H1 (cell line): Measurements from ENCODE around the gene MAF. TPM values are rescaled to one million over a fixed set of nuclear protein-coding genes. Genes with fewer than 3 reads are reported as not detected.

Experiments
- CEBPB ChIP-seq: IDR thresholded peaks from 2 replicates; pipeline ENCODE4 v1.6.1; 2012; ENCODE audit warnings: low read depth, low read length
- EP300 ChIP-seq, 2 experiments: IDR thresholded peaks; 1 replicate in 1 of 2; 2 replicates in 1 of 2; pipeline ENCODE4 v1.6.1; 2011 to 2012; ENCODE audit warnings: low read depth in 2 of 2, low read length in 2 of 2, mild to moderate bottlenecking in 2 of 2, borderline replicate concordance in 1 of 2, inconsistent platforms in 1 of 2, moderate library complexity in 1 of 2
- GTF2F1 ChIP-seq: IDR thresholded peaks from 2 replicates; pipeline ENCODE4 v1.6.1; 2012; ENCODE audit warnings: low read depth, low read length, improper control_type of control experiment, borderline replicate concordance
- KDM4A ChIP-seq: IDR thresholded peaks from one replicate; pipeline ENCODE4 v1.7.1; 2012; ENCODE audit warnings: low read depth, mild to moderate bottlenecking, moderate library complexity, low read length, inconsistent platforms; ENCODE audit not compliant: severe bottlenecking
- SIN3A ChIP-seq, 2 experiments: IDR thresholded peaks in 1 of 2; conservative IDR thresholded peaks in 1 of 2; 2 replicates each; pipeline ENCODE4 v1.6.1; 2011 to 2012; ENCODE audit warnings: low read length in 2 of 2, improper control_type of control experiment in 1 of 2, low read depth in 1 of 2, mild to moderate bottlenecking in 1 of 2
- SIRT6 ChIP-seq: IDR thresholded peaks from one replicate; pipeline ENCODE4 v1.7.1; 2012; ENCODE audit warnings: low read length, inconsistent platforms
- TAF7 ChIP-seq: optimal IDR thresholded peaks from 2 replicates; pipeline ENCODE3; 2011; ENCODE audit warnings: low read depth, mild to moderate bottlenecking, inconsistent platforms, low read length, moderate library complexity, borderline replicate concordance
- TBP ChIP-seq: IDR thresholded peaks from 2 replicates; pipeline ENCODE4 v1.6.1; 2011; ENCODE audit warnings: low read depth, low read length, improper control_type of control experiment
- polyA plus RNA-seq, 7 experiments: library from polyadenylated mRNA; depleted of rRNA in 3 of 7; stranded (reverse) in 5 of 7; unstranded in 2 of 7; fragments of >200 nt in 5 of 7; fragments of 200-250 nt in 2 of 7; gene quantifications; 1 replicate in 5 of 7; 2 replicates in 1 of 7; 4 replicates in 1 of 7; pipeline versions ENCODE4 v1.2.1 to v1.2.3, GENCODE V29; 2011 to 2013; ENCODE audit warnings: missing spikeins in 2 of 7, mixed read lengths in 2 of 7
- total RNA-seq: library from RNA; stranded (reverse); fragmentation: NEBNext Ultra II Directional; extraction: Animal tissue kit (Norgen Biotek cat#: 25700); gene quantifications from 2 replicates; pipeline ENCODE4 v1.2.1, GENCODE V29; 2021
- TF ChIP-seq, protein P1 (sequence below): fragments of 300-600 bp; sonication (generic); IDR thresholded peaks from 2 replicates; pipeline ENCODE4 v1.7.1; 2012; ENCODE audit warnings: low read length, moderate library complexity, mild to moderate bottlenecking, inconsistent platforms; ENCODE audit not compliant: insufficient replicate concordance
- TF ChIP-seq, protein P2 (sequence below): IDR thresholded peaks from 2 replicates; pipeline ENCODE4 v1.6.1; 2011; ENCODE audit warnings: low read depth, mild to moderate bottlenecking, low read length; ENCODE audit not compliant: insufficient read depth

The MAF gene
- total and polyA plus RNA-seq, 2 of the 8 experiments (the other 6 are each of a cell fraction or from before 2014, with no cell fraction given), result 1.3 to 2.7 TPM

- TF ChIP-seq, protein P1, sequence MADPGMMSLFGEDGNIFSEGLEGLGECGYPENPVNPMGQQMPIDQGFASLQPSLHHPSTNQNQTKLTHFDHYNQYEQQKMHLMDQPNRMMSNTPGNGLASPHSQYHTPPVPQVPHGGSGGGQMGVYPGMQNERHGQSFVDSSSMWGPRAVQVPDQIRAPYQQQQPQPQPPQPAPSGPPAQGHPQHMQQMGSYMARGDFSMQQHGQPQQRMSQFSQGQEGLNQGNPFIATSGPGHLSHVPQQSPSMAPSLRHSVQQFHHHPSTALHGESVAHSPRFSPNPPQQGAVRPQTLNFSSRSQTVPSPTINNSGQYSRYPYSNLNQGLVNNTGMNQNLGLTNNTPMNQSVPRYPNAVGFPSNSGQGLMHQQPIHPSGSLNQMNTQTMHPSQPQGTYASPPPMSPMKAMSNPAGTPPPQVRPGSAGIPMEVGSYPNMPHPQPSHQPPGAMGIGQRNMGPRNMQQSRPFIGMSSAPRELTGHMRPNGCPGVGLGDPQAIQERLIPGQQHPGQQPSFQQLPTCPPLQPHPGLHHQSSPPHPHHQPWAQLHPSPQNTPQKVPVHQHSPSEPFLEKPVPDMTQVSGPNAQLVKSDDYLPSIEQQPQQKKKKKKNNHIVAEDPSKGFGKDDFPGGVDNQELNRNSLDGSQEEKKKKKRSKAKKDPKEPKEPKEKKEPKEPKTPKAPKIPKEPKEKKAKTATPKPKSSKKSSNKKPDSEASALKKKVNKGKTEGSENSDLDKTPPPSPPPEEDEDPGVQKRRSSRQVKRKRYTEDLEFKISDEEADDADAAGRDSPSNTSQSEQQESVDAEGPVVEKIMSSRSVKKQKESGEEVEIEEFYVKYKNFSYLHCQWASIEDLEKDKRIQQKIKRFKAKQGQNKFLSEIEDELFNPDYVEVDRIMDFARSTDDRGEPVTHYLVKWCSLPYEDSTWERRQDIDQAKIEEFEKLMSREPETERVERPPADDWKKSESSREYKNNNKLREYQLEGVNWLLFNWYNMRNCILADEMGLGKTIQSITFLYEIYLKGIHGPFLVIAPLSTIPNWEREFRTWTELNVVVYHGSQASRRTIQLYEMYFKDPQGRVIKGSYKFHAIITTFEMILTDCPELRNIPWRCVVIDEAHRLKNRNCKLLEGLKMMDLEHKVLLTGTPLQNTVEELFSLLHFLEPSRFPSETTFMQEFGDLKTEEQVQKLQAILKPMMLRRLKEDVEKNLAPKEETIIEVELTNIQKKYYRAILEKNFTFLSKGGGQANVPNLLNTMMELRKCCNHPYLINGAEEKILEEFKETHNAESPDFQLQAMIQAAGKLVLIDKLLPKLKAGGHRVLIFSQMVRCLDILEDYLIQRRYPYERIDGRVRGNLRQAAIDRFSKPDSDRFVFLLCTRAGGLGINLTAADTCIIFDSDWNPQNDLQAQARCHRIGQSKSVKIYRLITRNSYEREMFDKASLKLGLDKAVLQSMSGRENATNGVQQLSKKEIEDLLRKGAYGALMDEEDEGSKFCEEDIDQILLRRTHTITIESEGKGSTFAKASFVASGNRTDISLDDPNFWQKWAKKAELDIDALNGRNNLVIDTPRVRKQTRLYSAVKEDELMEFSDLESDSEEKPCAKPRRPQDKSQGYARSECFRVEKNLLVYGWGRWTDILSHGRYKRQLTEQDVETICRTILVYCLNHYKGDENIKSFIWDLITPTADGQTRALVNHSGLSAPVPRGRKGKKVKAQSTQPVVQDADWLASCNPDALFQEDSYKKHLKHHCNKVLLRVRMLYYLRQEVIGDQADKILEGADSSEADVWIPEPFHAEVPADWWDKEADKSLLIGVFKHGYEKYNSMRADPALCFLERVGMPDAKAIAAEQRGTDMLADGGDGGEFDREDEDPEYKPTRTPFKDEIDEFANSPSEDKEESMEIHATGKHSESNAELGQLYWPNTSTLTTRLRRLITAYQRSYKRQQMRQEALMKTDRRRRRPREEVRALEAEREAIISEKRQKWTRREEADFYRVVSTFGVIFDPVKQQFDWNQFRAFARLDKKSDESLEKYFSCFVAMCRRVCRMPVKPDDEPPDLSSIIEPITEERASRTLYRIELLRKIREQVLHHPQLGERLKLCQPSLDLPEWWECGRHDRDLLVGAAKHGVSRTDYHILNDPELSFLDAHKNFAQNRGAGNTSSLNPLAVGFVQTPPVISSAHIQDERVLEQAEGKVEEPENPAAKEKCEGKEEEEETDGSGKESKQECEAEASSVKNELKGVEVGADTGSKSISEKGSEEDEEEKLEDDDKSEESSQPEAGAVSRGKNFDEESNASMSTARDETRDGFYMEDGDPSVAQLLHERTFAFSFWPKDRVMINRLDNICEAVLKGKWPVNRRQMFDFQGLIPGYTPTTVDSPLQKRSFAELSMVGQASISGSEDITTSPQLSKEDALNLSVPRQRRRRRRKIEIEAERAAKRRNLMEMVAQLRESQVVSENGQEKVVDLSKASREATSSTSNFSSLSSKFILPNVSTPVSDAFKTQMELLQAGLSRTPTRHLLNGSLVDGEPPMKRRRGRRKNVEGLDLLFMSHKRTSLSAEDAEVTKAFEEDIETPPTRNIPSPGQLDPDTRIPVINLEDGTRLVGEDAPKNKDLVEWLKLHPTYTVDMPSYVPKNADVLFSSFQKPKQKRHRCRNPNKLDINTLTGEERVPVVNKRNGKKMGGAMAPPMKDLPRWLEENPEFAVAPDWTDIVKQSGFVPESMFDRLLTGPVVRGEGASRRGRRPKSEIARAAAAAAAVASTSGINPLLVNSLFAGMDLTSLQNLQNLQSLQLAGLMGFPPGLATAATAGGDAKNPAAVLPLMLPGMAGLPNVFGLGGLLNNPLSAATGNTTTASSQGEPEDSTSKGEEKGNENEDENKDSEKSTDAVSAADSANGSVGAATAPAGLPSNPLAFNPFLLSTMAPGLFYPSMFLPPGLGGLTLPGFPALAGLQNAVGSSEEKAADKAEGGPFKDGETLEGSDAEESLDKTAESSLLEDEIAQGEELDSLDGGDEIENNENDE, result no peak
- TF ChIP-seq, protein P2, sequence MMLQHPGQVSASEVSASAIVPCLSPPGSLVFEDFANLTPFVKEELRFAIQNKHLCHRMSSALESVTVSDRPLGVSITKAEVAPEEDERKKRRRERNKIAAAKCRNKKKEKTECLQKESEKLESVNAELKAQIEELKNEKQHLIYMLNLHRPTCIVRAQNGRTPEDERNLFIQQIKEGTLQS, result no peak
- TF ChIP-seq CEBPB (no peak), KDM4A (no peak), EP300 (IDR thresholded peaks at IDR 0.05; ENCODE audit: borderline replicate concordance in 1 of 2, low read depth in 2 of 2, low read length in 2 of 2) (no peak), TBP (no peak), SIN3A (conservative IDR thresholded peaks at IDR 0.05 in 1 of 2, IDR thresholded peaks at IDR 0.05 in 1 of 2; ENCODE audit: low read depth in 1 of 2, low read length in 2 of 2) (no peak), SIRT6 (no peak), GTF2F1 (no peak), TAF7 (no peak)
Observed at GRCh38 chr16:79618041-79618691, 17.6 kb upstream of the MAF start (continued).
